Aorta (tissue), 5 donors: ENCODE results near the gene STAMBP. TPM values are rescaled to one million over a fixed set of nuclear protein-coding genes. Genes with fewer than 3 reads are reported as not detected.
"Not testable (repeated sequence)": the region's sequence is repeated elsewhere in the genome, so short reads cannot be mapped to it uniquely, and the experiment has no call there.

Experiments
- ATAC-seq: fragments of 200-7000 bp; cut with Tn5 transposase; one replicate; pipeline ENCODE4 v1.9.1; 2022; ENCODE audit warnings: moderate library complexity; ENCODE audit not compliant: low FRiP score
- DNase-seq, 2 donors: peaks; one replicate each; pipeline ENCODE4 v3.0.0-alpha.2; 2020
- H3K27ac ChIP-seq, 2 donors: one replicate each; pipeline ENCODE4 v1.5.1; 2013; ENCODE audit warnings: low read length in 2 of 2, mild to moderate bottlenecking in 2 of 2, moderate library complexity in 2 of 2, control low read depth in 1 of 2, inconsistent platforms in 1 of 2, low read depth in 1 of 2
- H3K27me3 ChIP-seq, 2 donors: one replicate each; pipeline ENCODE4 v1.6.1; 2013; ENCODE audit warnings: control low read depth in 1 of 2, low read length in 1 of 2, mild to moderate bottlenecking in 1 of 2, moderate library complexity in 1 of 2; ENCODE audit not compliant: insufficient read depth in 2 of 2, control insufficient read depth in 1 of 2
- H3K36me3 ChIP-seq, 2 donors: one replicate each; pipeline ENCODE4 v1.6.1; 2013; ENCODE audit warnings: control low read depth in 1 of 2, low read length in 1 of 2, mild to moderate bottlenecking in 1 of 2; ENCODE audit not compliant: insufficient read depth in 2 of 2, control insufficient read depth in 1 of 2
- H3K4me1 ChIP-seq, 2 donors: one replicate each; pipeline ENCODE4 v1.6.1; 2013; ENCODE audit warnings: low read length in 2 of 2, control low read depth in 1 of 2, mild to moderate bottlenecking in 1 of 2, moderate library complexity in 1 of 2; ENCODE audit not compliant: insufficient read depth in 2 of 2, control insufficient read depth in 1 of 2
- H3K4me3 ChIP-seq, 2 donors: one replicate each; pipeline ENCODE4 v1.5.1; 2013; ENCODE audit warnings: low read length in 2 of 2, control low read depth in 1 of 2, mild to moderate bottlenecking in 1 of 2
- H3K9me3 ChIP-seq: one replicate; pipeline ENCODE4 v1.6.1; 2013; ENCODE audit warnings: mild to moderate bottlenecking, low read length; ENCODE audit not compliant: control insufficient read depth
- WGBS, 2 donors: extraction: QIAGEN DNeasy Blood & Tissue Kit; methylation state at CpG; one replicate each; pipeline ENCODE4 v1.1.7; 2013; 5-methylcytosine and 5-hydroxymethylcytosine counted together
- intact Hi-C, 2 donors: fragments of 100-400 bp; cut with DNase I; formaldehyde crosslinking; loops; one replicate each; pipeline versions ENCODE4 v1.14.2 to v1.15.0; 2022
- polyA plus RNA-seq, 2 donors: library from polyadenylated mRNA; stranded (reverse); fragments of 200-250 nt; gene quantifications; one replicate each; pipeline ENCODE4 v1.2.3, GENCODE V29; 2013
- total RNA-seq, 2 donors: library from RNA; stranded (reverse); fragmentation: NEBNext Ultra II Directional; extraction: Animal tissue kit (Norgen Biotek cat#: 25700); gene quantifications; one replicate each; pipeline ENCODE4 v1.2.1, GENCODE V29; 2021
- donor health status: healthy with polysubstance abuse.
- donor health status: Bipolar disorder and iron deficiency.
- donor health status: DM: no; HTN: no; CAD: no.
- donor health status: DM: no; HTN: no; CAD: no.
- donor health status: DM: yes; HTN: yes; CAD: no.

Gene STAMBP
- total and polyA plus RNA-seq, 4 donors = 32.3 to 43.5 (median 32.8) TPM

DNA sequence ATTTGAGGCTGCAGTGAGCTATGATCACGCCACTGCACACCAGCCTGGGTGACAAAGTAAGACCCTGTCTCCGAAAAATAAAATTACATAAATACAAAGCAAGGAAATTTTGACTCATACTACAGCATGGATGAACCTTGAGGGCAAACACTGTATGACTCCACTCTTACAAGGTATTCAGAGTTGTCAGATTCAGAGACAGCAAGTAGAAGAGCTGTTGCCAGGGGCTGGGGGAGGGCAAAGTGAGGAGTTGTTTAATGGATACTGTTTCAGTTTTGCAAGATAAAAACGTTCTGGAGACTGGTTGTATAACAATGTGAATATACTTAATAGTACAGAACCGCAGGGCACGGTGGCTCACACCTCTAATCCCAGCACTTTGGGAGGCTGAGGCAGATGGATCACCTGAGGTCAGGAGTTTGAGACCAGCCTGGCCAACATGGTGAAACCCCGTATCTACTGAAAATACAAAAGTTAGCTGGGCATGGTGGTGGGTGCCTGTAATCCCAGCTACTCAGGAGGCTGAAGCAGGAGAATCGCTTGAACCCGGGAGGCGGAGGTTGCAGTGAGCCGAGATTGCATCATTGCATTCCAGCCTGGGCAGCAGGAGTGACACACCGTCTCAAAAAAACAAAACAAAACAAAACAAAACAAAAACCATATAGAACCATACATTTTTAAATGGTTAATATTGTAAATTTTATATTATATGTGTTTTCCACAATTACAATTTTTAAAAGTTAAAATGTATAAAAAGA is 59.0 kb downstream of the STAMBP start:
- H3K4me1 ChIP-seq, H3K27me3 ChIP-seq, intact Hi-C loops, H3K9me3 ChIP-seq, H3K36me3 ChIP-seq, DNase-seq, ATAC-seq, H3K27ac ChIP-seq, H3K4me3 ChIP-seq: not testable (repeated sequence)
- 80 to 81% methylated on average over 10 to 11 of the region's 11 CpGs for WGBS, 2 donors

GRCh38 chr2:73888388-73888787 is 59.6 kb downstream of the STAMBP start:
- Histone ChIP-seq H3K4me3 (no peak overlapping the region), H3K27me3 (no peaks in the 10 kb centered on the region), H3K9me3 (no peaks in the 10 kb centered on the region), H3K4me1 (no peaks in the 10 kb centered on the region), H3K36me3 (no peaks in the 10 kb centered on the region), H3K27ac (no peak overlapping the region)
- intact Hi-C loops = no loop called here
- no peak for DNase-seq
- no peak for ATAC-seq
- 74 to 78% methylated on average over 2 of the region's 2 CpGs for WGBS, 2 donors

GRCh38 chr2:73889206-73889605 is 60.4 kb downstream of the STAMBP start:
- no peaks in the 10 kb centered on the region for H3K27me3 ChIP-seq
- intact Hi-C loops = no loop called here
- H3K4me3 ChIP-seq = no peak overlapping the region
- no peak for DNase-seq
- no peaks in the 10 kb centered on the region for H3K36me3 ChIP-seq
- no peak overlapping the region for H3K27ac ChIP-seq
- H3K4me1 ChIP-seq = no peaks in the 10 kb centered on the region
- 90 to 91% methylated on average over 5 of the region's 5 CpGs for WGBS, 2 donors
- H3K9me3 ChIP-seq = no peaks in the 10 kb centered on the region
- ATAC-seq = no peak

DNA sequence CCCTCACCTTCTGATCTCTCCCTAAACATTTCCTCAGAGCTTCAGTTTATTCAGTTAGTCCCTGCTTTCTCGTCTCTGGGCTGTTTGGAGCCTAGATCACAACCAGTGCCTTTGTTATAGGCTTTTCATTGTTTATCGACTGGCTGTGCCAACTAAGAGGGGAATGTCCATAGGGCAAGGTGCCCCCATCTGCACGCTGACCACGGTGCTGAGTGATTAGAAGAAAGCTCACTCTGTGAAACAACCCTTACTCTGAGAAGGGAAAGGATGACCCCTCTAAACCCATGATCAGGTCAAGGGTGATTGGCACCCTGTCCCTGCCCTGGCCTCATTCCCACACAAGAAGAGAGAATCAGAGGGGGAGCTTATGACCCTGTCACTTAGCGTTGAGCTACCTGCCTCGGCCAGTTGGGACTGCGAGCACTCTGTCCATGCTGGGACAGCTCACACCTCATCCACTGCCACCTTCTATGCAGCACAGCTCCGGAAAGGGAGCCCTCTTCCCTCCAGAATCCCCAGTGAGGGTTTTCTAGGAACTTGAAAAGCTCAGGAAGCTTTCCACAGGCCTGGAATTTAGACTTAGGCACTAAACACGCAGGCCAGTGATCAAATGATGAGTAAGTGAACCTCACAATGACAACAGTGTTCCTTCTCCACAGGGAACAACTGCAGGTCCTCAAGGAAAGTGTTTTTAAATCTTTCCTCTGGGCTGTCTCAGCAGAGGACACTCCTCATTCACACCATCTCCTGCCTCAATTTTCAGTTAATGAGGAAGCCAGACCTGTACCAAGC is 61.7 kb downstream of the STAMBP start:
- no peaks in the 10 kb centered on the region for H3K4me1 ChIP-seq
- H3K4me3 ChIP-seq = no peak overlapping the region
- WGBS, 2 donors = 67 to 79% methylated on average over 9 of the region's 9 CpGs
- H3K27ac ChIP-seq = peak overlapping the region in 1 of 2 donors; percentile 64
- no peaks in the 10 kb centered on the region for H3K36me3 ChIP-seq
- no peaks in the 10 kb centered on the region for H3K9me3 ChIP-seq
- DNase-seq (no peak), ATAC-seq (no peak)
- no peaks in the 10 kb centered on the region for H3K27me3 ChIP-seq
- intact Hi-C loops = no loop called here

DNA sequence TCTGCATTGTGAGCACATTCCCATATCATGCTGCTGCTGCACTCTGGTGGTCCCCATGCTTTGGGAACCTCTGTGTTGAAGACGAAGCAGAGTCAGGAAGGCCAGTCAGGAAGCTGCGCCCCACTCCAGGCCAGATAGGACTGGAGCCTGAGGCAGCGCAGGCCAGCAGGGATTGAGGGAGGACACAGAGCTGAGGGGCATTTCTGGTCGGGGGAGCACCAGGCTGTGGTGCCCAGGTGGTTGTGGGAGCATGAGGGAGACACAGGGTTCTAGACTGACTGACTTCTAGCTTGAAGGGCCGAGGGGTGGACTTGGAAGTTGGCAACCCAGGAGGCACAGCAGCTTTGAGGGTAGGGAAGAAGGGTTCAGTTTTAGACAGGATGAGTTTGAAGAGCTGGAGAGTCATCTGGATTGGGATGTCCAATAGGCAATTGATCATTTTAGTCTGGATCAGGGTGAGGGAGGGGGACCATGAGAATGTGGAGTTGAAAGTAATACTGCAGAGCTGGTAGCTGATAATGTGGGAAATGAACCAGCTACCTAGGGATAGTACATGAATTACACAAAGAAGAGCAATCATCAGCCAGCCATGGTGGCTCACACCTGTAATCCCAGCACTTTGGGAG is 62.6 kb downstream of the STAMBP start:
- intact Hi-C loops = no loop called here
- WGBS, 2 donors = 94% methylated on average over 5 of the region's 5 CpGs
- no peaks in the 10 kb centered on the region for H3K27me3 ChIP-seq
- H3K4me1 ChIP-seq = no peaks in the 10 kb centered on the region
- H3K27ac ChIP-seq = peak overlapping the region; percentile 46 to 100
- no peak overlapping the region for H3K4me3 ChIP-seq
- peak in 1 of 2 donors; percentile 52 for DNase-seq
- ATAC-seq = no peak
- no peaks in the 10 kb centered on the region for H3K9me3 ChIP-seq
- H3K36me3 ChIP-seq = no peaks in the 10 kb centered on the region

GRCh38 chr2:73892631-73893329 is 64.0 kb downstream of the STAMBP start, which contains the start of gene ACTG2:
TSS of gene ACTG2 (plus strand) at chr2:73893008. CDS start at chr2:73901312, 8,304 bp downstream.
- no peaks in the 10 kb centered on the region for H3K9me3 ChIP-seq
- peak within 1 kb of the TSS; percentile 96 to 100 for H3K27ac ChIP-seq
- no peaks in the 10 kb centered on the region for H3K4me1 ChIP-seq
- H3K27me3 ChIP-seq = no peaks in the 10 kb centered on the region
- H3K36me3 ChIP-seq = no peaks in the 10 kb centered on the region
- peak; percentile 78 for ATAC-seq
- WGBS, 2 donors = 4 to 10% methylated on average over 15 of the region's 15 CpGs
- peak within 1 kb of the TSS; percentile 55 to 65 for H3K4me3 ChIP-seq
- DNase-seq = peak; percentile 74 to 88
- intact Hi-C loops = loop anchor here in 1 of 2 donors (2.0 kb wide), 1 partner anchor 22 kb away; no protein-coding TSS in a partner anchor

DNA sequence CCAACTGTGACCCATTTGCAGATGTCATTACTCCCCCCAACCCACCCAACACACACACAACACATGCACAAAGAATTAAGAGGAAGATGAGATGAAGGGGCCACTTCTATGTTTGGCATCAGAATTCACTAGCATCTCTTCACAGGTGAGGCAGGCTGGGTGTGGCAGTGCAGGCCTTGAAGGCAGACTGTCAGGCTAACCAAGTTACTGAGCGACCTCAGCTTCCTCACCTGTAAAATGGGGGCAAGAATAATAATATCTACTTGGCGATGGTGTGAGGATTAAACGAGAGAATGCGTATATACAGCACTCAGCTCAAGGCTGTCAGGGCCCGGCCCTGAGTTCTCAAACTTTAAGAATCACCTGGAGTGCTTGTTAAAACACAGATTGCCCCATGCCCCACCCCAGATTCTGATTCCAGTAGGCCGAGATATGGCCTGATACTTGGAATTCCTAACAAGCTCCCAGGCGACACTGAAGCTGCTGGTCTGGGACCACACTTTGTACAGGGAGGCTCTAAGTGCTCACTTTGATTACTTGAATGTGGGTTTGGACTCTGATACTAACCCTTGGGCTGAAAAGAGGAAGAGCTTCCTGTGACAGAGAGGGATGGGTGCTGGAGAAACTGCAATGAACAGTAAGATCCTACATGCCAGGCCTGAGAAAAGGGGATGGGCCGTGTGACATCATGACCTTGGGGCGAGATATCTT is 65.2 kb downstream of the STAMBP start:
- no peaks in the 10 kb centered on the region for H3K9me3 ChIP-seq
- 28 to 51% methylated on average over 9 of the region's 9 CpGs for WGBS, 2 donors
- H3K27me3 ChIP-seq = no peaks in the 10 kb centered on the region
- no peaks in the 10 kb centered on the region for H3K4me1 ChIP-seq
- no peaks in the 10 kb centered on the region for H3K36me3 ChIP-seq
- H3K4me3 ChIP-seq = peak overlapping the region; percentile 55 to 65
- no peak for ATAC-seq
- peak overlapping the region; percentile 96 to 100 for H3K27ac ChIP-seq
- intact Hi-C loops = loop anchor here in 1 of 2 donors (2.0 kb wide), 1 partner anchor 23 kb away; no protein-coding TSS in a partner anchor
- DNase-seq = peak in 1 of 2 donors; percentile 38

DNA sequence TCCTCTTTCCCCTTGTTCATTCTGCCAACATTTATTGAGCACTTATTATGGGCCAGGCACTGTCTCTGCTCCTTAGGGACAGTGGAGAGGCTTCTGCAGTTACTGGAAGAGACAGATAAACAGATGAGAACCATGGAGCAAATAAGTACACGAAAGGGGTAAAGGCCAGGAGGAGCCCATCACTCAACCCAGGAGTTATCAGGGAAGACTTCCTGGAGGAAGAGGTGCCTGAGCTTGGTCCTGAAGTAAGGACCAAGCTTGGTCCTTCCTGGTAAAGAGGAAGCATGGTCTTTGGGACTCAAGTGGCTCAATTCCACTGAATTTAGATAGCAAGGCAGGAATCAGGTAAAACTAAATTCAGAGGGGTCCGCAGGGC is 65.7 kb downstream of the STAMBP start:
- WGBS, 2 donors = 60 to 67% methylated on average over 2 of the region's 2 CpGs
- ATAC-seq = no peak
- intact Hi-C loops = no loop called here
- no peaks in the 10 kb centered on the region for H3K4me1 ChIP-seq
- no peaks in the 10 kb centered on the region for H3K27me3 ChIP-seq
- peak overlapping the region; percentile 33 to 55 for H3K4me3 ChIP-seq
- no peak for DNase-seq
- no peaks in the 10 kb centered on the region for H3K9me3 ChIP-seq
- H3K27ac ChIP-seq = peak overlapping the region; percentile 96 to 100
- no peaks in the 10 kb centered on the region for H3K36me3 ChIP-seq
